K562 (cell line): Measurements from ENCODE around the gene KRTAP2-1. TPM values are rescaled to one million over a fixed set of nuclear protein-coding genes. Genes with fewer than 3 reads are reported as not detected.

Source experiments
- ARID1B ChIP-seq: fragments of 450-650 bp; IDR thresholded peaks from 2 replicates; pipeline ENCODE4 v1.6.1; 2016; ENCODE audit warnings: antibody characterized with exemption, mild to moderate bottlenecking, inconsistent platforms
- E2F4 ChIP-seq: sonication (generic); formaldehyde crosslinking; IDR thresholded peaks from 2 replicates; pipeline ENCODE4 v1.8.0; 2022; ENCODE audit warnings: mild to moderate bottlenecking, low read depth, missing genetic modification reagents
- EP400 ChIP-seq: fragments of 450-650 bp; IDR thresholded peaks from 2 replicates; pipeline ENCODE4 v1.6.1; 2017; ENCODE audit warnings: antibody characterized with exemption, mild to moderate bottlenecking, moderate library complexity
- GABPB1 ChIP-seq: sonication (generic); formaldehyde crosslinking; IDR thresholded peaks from 2 replicates; pipeline ENCODE4 v1.8.0; 2022; ENCODE audit warnings: mild to moderate bottlenecking, missing genetic modification reagents
- HINFP ChIP-seq: fragments of 450-650 bp; conservative IDR thresholded peaks from 2 replicates; pipeline ENCODE4 v1.6.1; 2016; ENCODE audit warnings: missing genetic modification characterization, low read depth, mild to moderate bottlenecking, control low read depth, missing compliant biosample characterization
- L3MBTL2 ChIP-seq: fragments of 450-650 bp; IDR thresholded peaks from 2 replicates; pipeline ENCODE4 v1.6.1; 2016; ENCODE audit warnings: mild to moderate bottlenecking, moderate library complexity
- MITF ChIP-seq: IDR thresholded peaks from 2 replicates; pipeline ENCODE4 v1.6.1; 2014; ENCODE audit warnings: antibody characterized with exemption
- MYBL2 ChIP-seq, 2 experiments: fragments of 450-650 bp in 1 of 2; sonication (generic) in 1 of 2; formaldehyde crosslinking in 1 of 2; IDR thresholded peaks; 2 replicates each; pipeline versions ENCODE4 v1.6.1 to v1.8.1; 2017 to 2022; ENCODE audit warnings: borderline replicate concordance in 1 of 2, inconsistent platforms in 1 of 2, low read depth in 1 of 2, mild to moderate bottlenecking in 1 of 2, missing genetic modification reagents in 1 of 2, moderate library complexity in 1 of 2
- NCOA1 ChIP-seq: fragments of 450-650 bp; IDR thresholded peaks from 2 replicates; pipeline ENCODE4 v1.6.1; 2016; ENCODE audit warnings: low read depth
- PHTF2 ChIP-seq: fragments of 250-450 bp; sonication (Bioruptor Pico); IDR thresholded peaks from 2 replicates; pipeline ENCODE4 v1.5.0; 2021; ENCODE audit warnings: mild to moderate bottlenecking
- PRDM10 ChIP-seq: fragments of 450-650 bp; IDR thresholded peaks from 2 replicates; pipeline ENCODE4 v1.6.1; 2018; ENCODE audit not compliant: partially characterized antibody
- SMAD3 ChIP-seq: fragments of 450-650 bp; formaldehyde crosslinking; conservative IDR thresholded peaks from 2 replicates; pipeline ENCODE4 v1.4.0; 2020; ENCODE audit warnings: mild to moderate bottlenecking
- SRSF3 ChIP-seq: fragments of 200-400 bp; formaldehyde crosslinking; IDR thresholded peaks from 2 replicates; pipeline ENCODE4 v1.6.1; 2016; ENCODE audit warnings: mild to moderate bottlenecking, low read length, moderate library complexity; ENCODE audit not compliant: insufficient read depth
- TAF9B ChIP-seq: fragments of 450-650 bp; IDR thresholded peaks from 2 replicates; pipeline ENCODE4 v1.6.1; 2018; ENCODE audit warnings: mild to moderate bottlenecking; ENCODE audit not compliant: partially characterized antibody
- U2AF2 ChIP-seq: fragments of 200-400 bp; formaldehyde crosslinking; optimal IDR thresholded peaks from 2 replicates; pipeline ENCODE3; 2017; ENCODE audit warnings: low read depth, mild to moderate bottlenecking, low read length
- ZBTB12 ChIP-seq: fragments of 250-450 bp; sonication (Bioruptor Pico); IDR thresholded peaks from 2 replicates; pipeline ENCODE4 v1.4.0; 2020
- ZNF551 ChIP-seq: fragments of 250-450 bp; sonication (Bioruptor Pico); IDR thresholded peaks from 2 replicates; pipeline ENCODE4 v1.5.0; 2021; ENCODE audit warnings: mild to moderate bottlenecking, moderate library complexity
- ZNF79 ChIP-seq: fragments of 250-450 bp; sonication (Bioruptor Pico); IDR thresholded peaks from 2 replicates; pipeline ENCODE4 v1.4.0; 2020; ENCODE audit warnings: low read depth, mild to moderate bottlenecking, moderate library complexity
- ZZZ3 ChIP-seq: fragments of 450-650 bp; IDR thresholded peaks from 2 replicates; pipeline ENCODE4 v1.6.1; 2016; ENCODE audit warnings: antibody characterized with exemption, mild to moderate bottlenecking, moderate library complexity
- polyA plus RNA-seq, 8 experiments: library from polyadenylated mRNA; depleted of rRNA in 4 of 8; stranded (reverse) in 5 of 8; unstranded in 3 of 8; fragments of >200 nt; fragmentation: Nextera tagmentation in 2 of 8; fragmentation: Illumina TruSeq in 1 of 8; extraction: Ambion mirVana in 2 of 8; extraction: Trizol in 1 of 8; gene quantifications; 2 replicates each; pipeline versions ENCODE4 v1.2.1 to v1.2.3, GENCODE V29; 2011 to 2014; ENCODE audit warnings: inconsistent platforms in 1 of 8, missing spikeins in 1 of 8
- total RNA-seq, 7 experiments: library from RNA; depleted of rRNA in 6 of 7; stranded (reverse); fragments of >200 nt in 6 of 7; fragmentation: Illumina TruSeq in 2 of 7; extraction: Trizol in 2 of 7; gene quantifications; 2 replicates each; pipeline versions ENCODE4 v1.2.1 to v1.2.3, GENCODE V29; 2011 to 2021; ENCODE audit warnings: low replicate concordance in 1 of 7

KRTAP2-1 gene
- total and polyA plus RNA-seq, 9 of the 15 experiments (the other 6 are each of a cell fraction or from before 2014, with no cell fraction given) = not detected

GRCh38 chr17:41065829-41066624 lies 18.9 kb upstream of the KRTAP2-1 start, which contains the start of gene KRTAP2-4 (continued):
- TF ChIP-seq PHTF2 (no peak), SMAD3 (no peak), ARID1B (peak; percentile 82), ZZZ3 (no peak), MITF (no peak), MYBL2 (IDR thresholded peaks at IDR 0.05; ENCODE audit: low read depth) (no peak), MYBL2 (CRISPR knock-in tag; IDR thresholded peaks at IDR 0.05; ENCODE audit: borderline replicate concordance) (no peak), L3MBTL2 (peak; percentile 99), HINFP (tag) (no peak), ZNF551 (no peak), U2AF2 (no peak), NCOA1 (no peak), ZBTB12 (CRISPR knock-in tag) (peak; percentile 34; the same call in 1 of the 2 replicates), TAF9B (no peak), ZNF79 (CRISPR knock-in tag) (peak; percentile 35; the same call in 1 of the 2 replicates), GABPB1 (CRISPR knock-in tag) (no peak), E2F4 (CRISPR knock-in tag) (no peak), EP400 (peak; percentile 49; the same call in 1 of the 2 replicates), SRSF3 (no peak), PRDM10 (no peak)
